ENCODE results near the gene NLRP9. TPM values are rescaled to one million over a fixed set of nuclear protein-coding genes. Genes with fewer than 3 reads are reported as not detected.

NLRP9 gene
- polyA plus RNA-seq, 4 donors = 0.01 TPM; not detected in 2

DNA sequence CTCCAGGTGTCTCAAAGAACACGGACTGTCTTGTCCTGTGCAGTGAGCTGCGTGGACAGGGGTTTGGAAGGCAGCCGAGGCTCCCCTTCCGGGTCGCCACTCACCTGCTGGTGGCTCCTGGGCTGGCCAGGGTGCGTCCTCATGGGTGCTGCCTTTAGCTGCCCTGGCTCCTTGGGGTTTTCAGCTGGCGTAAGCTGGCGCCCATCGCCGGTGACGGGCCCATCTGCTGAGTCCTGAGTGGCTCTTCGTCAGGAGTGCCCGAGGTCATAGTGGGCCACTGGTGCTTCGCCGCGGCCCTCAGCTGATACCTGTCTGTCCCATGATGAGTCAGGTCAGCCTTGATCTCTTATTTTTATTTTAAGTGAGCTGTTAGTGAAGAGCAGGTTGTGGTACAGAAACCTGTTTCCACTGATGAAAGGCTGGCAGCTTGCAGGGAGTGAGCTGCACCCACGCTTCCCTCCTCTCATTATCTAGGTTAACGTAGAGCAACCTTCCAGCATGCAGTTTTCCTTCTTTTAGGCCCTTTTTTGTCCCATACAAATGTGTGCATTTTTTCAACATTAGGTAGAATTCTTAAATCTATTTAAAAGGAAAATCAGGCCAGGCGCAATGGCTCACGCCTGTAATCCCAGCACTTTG lies 44.7 kb downstream of the NLRP9 start:
- Histone ChIP-seq H3K4me3 (ENCODE audit: low read depth in 1 of 3, low read length in 3 of 3) (no peak overlapping the region), H3K4me1 (ENCODE audit: control insufficient read depth in 3 of 3, insufficient read depth in 2 of 3, low read depth in 1 of 3, low read length in 2 of 3) (peaks cover 0 to 19% (median 0%) of the 10 kb centered on the region in 3 donors), H3K9me3 (ENCODE audit: control insufficient read depth in 2 of 2, insufficient read depth in 1 of 2, low read depth in 1 of 2, low read length in 1 of 2) (no peaks in the 10 kb centered on the region), H3K27me3 (ENCODE audit: control insufficient read depth in 3 of 3, insufficient read depth in 3 of 3, low read length in 3 of 3) (no peaks in the 10 kb centered on the region), H3K27ac (ENCODE audit: low read depth in 1 of 3, low read length in 2 of 3) (no peak overlapping the region), H3K36me3 (ENCODE audit: control insufficient read depth in 3 of 3, insufficient read depth in 2 of 3, low read depth in 1 of 3, low read length in 3 of 3) (peaks cover 34 to 96% (median 58%) of the 10 kb centered on the region in 3 donors)
- 93 to 96% (median 94%) methylated on average over 20 of the region's 20 CpGs for WGBS, 3 donors
- FAIRE-seq (no peak), DNase-seq (no peak)

DNA sequence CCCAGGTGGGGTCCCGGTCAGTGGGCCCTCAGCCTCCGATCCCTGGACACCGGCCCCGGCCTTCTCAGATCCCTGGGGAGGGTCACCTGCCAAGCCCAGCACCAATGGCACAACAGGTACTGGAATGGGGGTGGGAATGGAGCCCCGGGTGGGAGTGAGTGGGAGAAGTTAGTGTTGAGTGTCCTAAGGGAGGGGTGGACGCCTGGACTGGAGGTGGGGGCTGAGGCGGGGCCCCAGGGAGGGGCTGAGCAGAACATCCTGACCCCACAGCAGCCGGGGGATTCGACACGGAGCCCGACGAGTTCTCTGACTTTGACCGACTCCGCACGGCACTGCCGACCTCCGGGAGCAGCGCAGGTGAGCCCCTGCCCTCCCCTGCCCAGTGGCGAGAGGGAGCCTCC lies 45.5 kb downstream of the NLRP9 start:
- WGBS, 3 donors = 94 to 98% (median 97%) methylated on average over 17 to 19 of the region's 19 CpGs
- no peaks in the 10 kb centered on the region for H3K27me3 ChIP-seq (ENCODE audit: control insufficient read depth in 3 of 3, insufficient read depth in 3 of 3, low read length in 3 of 3)
- H3K4me1 ChIP-seq (ENCODE audit: control insufficient read depth in 3 of 3, insufficient read depth in 2 of 3, low read depth in 1 of 3, low read length in 2 of 3) = peaks cover 0 to 26% (median 0%) of the 10 kb centered on the region in 3 donors
- peaks cover 34 to 97% (median 51%) of the 10 kb centered on the region in 3 donors for H3K36me3 ChIP-seq (ENCODE audit: control insufficient read depth in 3 of 3, insufficient read depth in 2 of 3, low read depth in 1 of 3, low read length in 3 of 3)
- no peak for FAIRE-seq
- no peak overlapping the region for H3K27ac ChIP-seq (ENCODE audit: low read depth in 1 of 3, low read length in 2 of 3)
- H3K9me3 ChIP-seq (ENCODE audit: control insufficient read depth in 2 of 2, insufficient read depth in 1 of 2, low read depth in 1 of 2, low read length in 1 of 2) = no peaks in the 10 kb centered on the region
- no peak for DNase-seq
- no peak overlapping the region for H3K4me3 ChIP-seq (ENCODE audit: low read depth in 1 of 3, low read length in 3 of 3)

DNA sequence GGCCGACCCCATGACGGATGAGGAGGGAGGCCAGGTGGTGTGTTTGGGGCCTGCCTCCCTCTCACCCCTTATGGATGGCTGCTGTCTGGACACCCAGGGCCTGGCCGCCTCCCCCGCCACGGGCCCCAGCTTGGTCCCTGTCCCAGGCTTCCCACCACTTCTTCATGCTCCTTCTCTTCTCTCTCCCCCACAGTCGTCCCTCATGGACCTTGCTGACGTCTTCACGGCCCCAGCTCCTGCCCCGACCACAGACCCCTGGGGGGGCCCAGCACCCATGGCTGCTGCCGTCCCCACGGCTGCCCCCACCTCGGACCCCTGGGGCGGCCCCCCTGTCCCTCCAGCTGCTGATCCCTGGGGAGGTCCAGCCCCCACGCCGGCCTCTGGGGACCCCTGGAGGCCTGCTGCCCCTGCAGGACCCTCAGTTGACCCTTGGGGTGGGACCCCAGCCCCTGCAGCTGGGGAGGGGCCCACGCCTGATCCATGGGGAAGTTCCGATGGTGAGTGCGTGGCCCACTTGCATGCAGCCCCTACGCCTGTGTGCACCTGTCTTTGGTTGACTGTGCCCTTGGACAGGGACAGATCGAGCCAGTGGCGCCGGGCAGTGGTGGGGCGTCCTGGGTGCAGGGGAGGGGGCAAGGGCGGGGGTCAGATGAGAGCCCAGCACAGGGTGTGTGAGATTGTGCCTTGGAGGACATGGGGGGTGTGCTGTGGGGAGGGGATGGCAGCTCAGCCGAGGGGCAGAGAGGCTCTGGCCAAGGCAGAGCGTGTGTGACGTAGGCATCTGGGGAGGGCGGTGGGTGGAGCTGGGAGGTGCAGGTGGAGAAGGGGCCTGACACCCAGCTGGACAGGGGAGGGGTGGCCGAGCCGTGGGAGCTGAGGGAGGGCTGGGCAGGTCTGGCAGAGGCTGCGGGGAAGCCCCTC lies 46.4 kb downstream of the NLRP9 start:
- Histone ChIP-seq H3K36me3 (ENCODE audit: control insufficient read depth in 3 of 3, insufficient read depth in 2 of 3, low read depth in 1 of 3, low read length in 3 of 3) (peaks cover 34 to 98% (median 51%) of the 10 kb centered on the region in 3 donors), H3K4me1 (ENCODE audit: control insufficient read depth in 3 of 3, insufficient read depth in 2 of 3, low read depth in 1 of 3, low read length in 2 of 3) (peaks cover 0 to 34% (median 4%) of the 10 kb centered on the region in 3 donors), H3K4me3 (ENCODE audit: low read depth in 1 of 3, low read length in 3 of 3) (no peak overlapping the region), H3K27me3 (ENCODE audit: control insufficient read depth in 3 of 3, insufficient read depth in 3 of 3, low read length in 3 of 3) (no peaks in the 10 kb centered on the region), H3K27ac (ENCODE audit: low read depth in 1 of 3, low read length in 2 of 3) (no peak overlapping the region), H3K9me3 (ENCODE audit: control insufficient read depth in 2 of 2, insufficient read depth in 1 of 2, low read depth in 1 of 2, low read length in 1 of 2) (no peaks in the 10 kb centered on the region)
- WGBS, 3 donors = 92 to 94% (median 93%) methylated on average over 26 to 31 of the region's 31 CpGs
- no peak for DNase-seq
- FAIRE-seq = no peak

DNA sequence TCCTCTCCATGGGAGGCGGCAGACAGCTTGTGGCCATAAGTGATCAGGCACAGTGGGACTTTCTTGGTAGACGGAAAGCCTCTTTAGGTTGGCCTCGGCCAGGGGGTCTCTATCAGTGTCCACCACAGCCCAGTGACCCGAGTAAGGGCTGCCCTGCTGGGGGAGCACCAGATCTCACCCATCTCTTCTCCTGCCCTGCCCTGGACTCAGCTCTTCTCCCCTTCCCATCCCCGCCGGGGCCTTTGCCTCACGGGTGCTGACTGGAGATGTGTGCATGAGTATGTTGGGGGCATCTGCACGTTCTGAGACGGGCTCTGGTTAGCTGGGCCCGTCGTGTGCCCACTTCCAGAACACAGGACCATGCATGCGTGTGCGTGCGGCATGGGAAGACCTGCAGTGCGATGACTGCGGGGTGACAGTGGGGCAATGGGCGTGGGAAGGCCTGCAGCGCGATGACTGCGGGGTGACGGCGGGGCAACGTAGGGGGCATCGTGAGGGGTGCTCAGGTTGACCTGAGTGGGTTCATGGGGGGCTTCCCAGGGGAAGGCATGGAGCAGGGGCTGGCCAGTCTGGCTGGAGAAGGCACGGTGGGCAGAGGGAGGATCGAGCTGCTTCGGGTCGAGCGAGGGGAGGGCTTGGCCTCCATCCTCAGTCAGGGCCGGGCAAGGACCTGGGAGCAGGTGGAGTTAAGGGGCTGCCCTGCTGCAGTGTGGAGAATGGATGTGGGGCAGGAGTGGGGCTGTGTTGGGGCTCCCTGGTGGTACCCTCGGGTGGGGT lies 47.2 kb downstream of the NLRP9 start:
- no peak overlapping the region for H3K27ac ChIP-seq (ENCODE audit: low read depth in 1 of 3, low read length in 2 of 3)
- DNase-seq (no peak), FAIRE-seq (no peak)
- H3K4me3 ChIP-seq (ENCODE audit: low read depth in 1 of 3, low read length in 3 of 3) = no peak overlapping the region
- H3K36me3 ChIP-seq (ENCODE audit: control insufficient read depth in 3 of 3, insufficient read depth in 2 of 3, low read depth in 1 of 3, low read length in 3 of 3) = peaks cover 32 to 98% (median 48%) of the 10 kb centered on the region in 3 donors
- H3K4me1 ChIP-seq (ENCODE audit: control insufficient read depth in 3 of 3, insufficient read depth in 2 of 3, low read depth in 1 of 3, low read length in 2 of 3) = peaks cover 2 to 43% (median 4%) of the 10 kb centered on the region in 3 donors
- 90 to 95% (median 93%) methylated on average over 30 to 31 of the region's 31 CpGs for WGBS, 3 donors
- H3K9me3 ChIP-seq (ENCODE audit: control insufficient read depth in 2 of 2, insufficient read depth in 1 of 2, low read depth in 1 of 2, low read length in 1 of 2) = no peaks in the 10 kb centered on the region
- H3K27me3 ChIP-seq (ENCODE audit: control insufficient read depth in 3 of 3, insufficient read depth in 3 of 3, low read length in 3 of 3) = no peaks in the 10 kb centered on the region

DNA sequence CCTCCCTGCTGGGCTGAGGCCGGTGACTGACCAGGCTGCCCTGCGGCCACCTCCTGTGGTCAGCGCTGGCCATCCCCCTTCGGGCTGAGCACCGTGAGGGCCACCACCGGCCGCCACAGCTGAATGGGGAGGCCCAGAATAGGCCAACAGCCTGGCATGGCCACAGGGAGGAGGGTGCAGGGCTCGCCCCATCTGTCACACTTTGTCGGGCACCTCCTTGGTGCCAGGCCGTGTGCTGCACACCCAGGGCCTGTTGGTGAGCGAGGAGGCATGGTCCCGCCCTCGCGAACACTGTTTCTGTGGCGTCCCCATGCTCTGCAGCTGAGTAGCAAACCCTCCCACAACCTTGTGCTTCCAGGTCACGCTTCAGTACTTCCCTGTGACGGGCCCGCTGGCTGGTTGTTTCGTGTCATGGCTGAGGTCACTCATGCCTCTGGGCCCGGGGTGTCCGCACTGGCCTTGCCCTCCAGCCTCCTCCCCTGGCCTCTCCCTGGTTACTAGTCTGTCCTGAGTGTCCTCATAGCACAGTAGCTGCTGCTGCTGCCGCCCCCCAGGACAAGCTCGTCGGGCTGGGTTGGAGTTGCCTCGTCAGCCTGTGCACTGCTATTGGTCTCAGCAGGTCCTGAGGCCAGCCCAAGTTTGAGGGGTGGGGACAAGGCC lies 48.0 kb downstream of the NLRP9 start:
- no peak overlapping the region for H3K27ac ChIP-seq (ENCODE audit: low read depth in 1 of 3, low read length in 2 of 3)
- H3K27me3 ChIP-seq (ENCODE audit: control insufficient read depth in 3 of 3, insufficient read depth in 3 of 3, low read length in 3 of 3) = no peaks in the 10 kb centered on the region
- FAIRE-seq (no peak), DNase-seq (no peak)
- H3K4me3 ChIP-seq (ENCODE audit: low read depth in 1 of 3, low read length in 3 of 3) = no peak overlapping the region
- peaks cover 27 to 98% (median 49%) of the 10 kb centered on the region in 3 donors for H3K36me3 ChIP-seq (ENCODE audit: control insufficient read depth in 3 of 3, insufficient read depth in 2 of 3, low read depth in 1 of 3, low read length in 3 of 3)
- no peaks in the 10 kb centered on the region for H3K9me3 ChIP-seq (ENCODE audit: control insufficient read depth in 2 of 2, insufficient read depth in 1 of 2, low read depth in 1 of 2, low read length in 1 of 2)
- H3K4me1 ChIP-seq (ENCODE audit: control insufficient read depth in 3 of 3, insufficient read depth in 2 of 3, low read depth in 1 of 3, low read length in 2 of 3) = peaks cover 4 to 50% (median 7%) of the 10 kb centered on the region in 3 donors
- 93 to 94% (median 93%) methylated on average over 23 to 25 of the region's 25 CpGs for WGBS, 3 donors

DNA sequence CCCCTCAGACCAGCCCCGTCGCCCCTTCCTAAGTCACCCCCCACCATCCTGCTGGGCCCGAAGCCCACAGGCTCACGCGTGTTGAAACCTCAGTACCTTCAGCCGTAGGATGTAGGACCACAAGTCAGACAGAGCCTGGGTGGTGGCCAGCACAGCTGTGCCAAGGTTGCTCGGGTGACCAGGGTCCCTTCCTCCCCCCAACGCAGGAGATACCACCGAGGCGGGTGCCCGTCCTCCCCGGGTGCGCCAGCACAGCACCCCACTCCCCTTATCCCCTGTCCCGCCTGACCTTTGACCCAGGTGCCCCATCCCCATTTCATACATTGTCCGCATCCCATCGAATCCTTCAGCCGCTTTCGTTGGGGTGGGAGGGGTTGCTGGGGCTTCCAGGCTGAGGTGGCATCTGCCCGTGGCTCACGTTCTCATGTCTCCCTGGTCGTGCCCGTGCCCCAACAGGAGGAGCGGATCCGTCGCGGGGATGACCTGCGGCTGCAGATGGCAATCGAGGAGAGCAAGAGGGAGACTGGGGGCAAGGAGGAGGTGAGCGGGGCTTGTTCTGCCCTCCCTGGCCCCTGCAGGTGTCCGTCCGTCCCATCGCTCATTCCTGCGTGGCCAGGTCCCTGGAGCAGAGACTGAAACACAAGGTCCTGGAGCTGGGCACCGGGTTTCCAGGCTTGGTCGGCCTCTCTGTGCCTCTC lies 48.6 kb downstream of the NLRP9 start:
- DNase-seq (no peak), FAIRE-seq (no peak)
- Histone ChIP-seq H3K9me3 (ENCODE audit: control insufficient read depth in 2 of 2, insufficient read depth in 1 of 2, low read depth in 1 of 2, low read length in 1 of 2) (no peaks in the 10 kb centered on the region), H3K36me3 (ENCODE audit: control insufficient read depth in 3 of 3, insufficient read depth in 2 of 3, low read depth in 1 of 3, low read length in 3 of 3) (peaks cover 21 to 98% (median 46%) of the 10 kb centered on the region in 3 donors), H3K27me3 (ENCODE audit: control insufficient read depth in 3 of 3, insufficient read depth in 3 of 3, low read length in 3 of 3) (no peaks in the 10 kb centered on the region), H3K27ac (ENCODE audit: low read depth in 1 of 3, low read length in 2 of 3) (peak overlapping the region; percentile 2 to 89 (median 78)), H3K4me1 (ENCODE audit: control insufficient read depth in 3 of 3, insufficient read depth in 2 of 3, low read depth in 1 of 3, low read length in 2 of 3) (peaks cover 4 to 57% (median 12%) of the 10 kb centered on the region in 3 donors), H3K4me3 (ENCODE audit: low read depth in 1 of 3, low read length in 3 of 3) (peak overlapping the region in 1 of 3 donors; percentile 1)
- 78 to 88% (median 78%) methylated on average over 29 to 35 of the region's 35 CpGs for WGBS, 3 donors

DNA sequence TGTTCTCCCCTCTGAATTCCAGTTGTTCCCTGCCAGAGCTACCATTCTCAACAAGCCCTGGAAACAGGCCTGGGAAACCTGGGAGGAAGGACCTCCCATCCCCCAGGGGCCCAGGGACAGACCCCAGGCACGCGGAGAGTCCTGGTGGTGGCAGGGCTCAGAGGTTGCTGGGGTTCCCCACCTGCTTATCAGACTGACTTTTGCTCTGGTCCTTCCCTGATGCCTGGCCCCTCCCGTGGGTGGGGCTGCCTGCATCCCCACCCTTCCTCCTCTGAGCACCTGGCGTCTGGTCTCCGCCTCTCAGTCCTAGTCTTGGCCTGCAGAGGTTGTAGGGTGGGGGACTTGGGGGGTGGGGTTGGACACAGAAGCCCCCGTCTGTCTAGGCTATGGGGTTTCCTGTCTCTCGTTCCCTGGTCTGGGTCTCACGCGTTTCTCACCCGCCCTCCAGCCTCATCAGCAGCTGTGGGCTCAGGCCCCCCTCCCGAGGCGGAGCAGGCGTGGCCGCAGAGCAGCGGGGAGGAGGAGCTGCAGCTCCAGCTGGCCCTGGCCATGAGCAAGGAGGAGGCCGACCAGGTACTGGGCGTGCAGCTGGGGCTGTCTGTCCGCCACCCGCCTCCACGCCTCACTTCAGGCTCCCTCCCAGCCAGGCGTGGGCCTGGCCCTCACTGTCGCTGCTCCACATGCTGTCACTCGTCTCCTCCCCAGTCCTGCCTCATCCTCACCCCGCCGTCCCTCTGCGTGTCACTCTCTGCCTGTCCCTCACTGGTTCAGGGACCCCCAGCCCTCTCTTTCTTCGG lies 49.6 kb downstream of the NLRP9 start:
- FAIRE-seq = no peak
- WGBS, 3 donors = 18 to 47% (median 40%) methylated on average over 22 to 27 of the region's 27 CpGs
- H3K36me3 ChIP-seq (ENCODE audit: control insufficient read depth in 3 of 3, insufficient read depth in 2 of 3, low read depth in 1 of 3, low read length in 3 of 3) = peaks cover 18 to 92% (median 42%) of the 10 kb centered on the region in 3 donors
- peaks cover 4 to 65% (median 12%) of the 10 kb centered on the region in 3 donors for H3K4me1 ChIP-seq (ENCODE audit: control insufficient read depth in 3 of 3, insufficient read depth in 2 of 3, low read depth in 1 of 3, low read length in 2 of 3)
- H3K27ac ChIP-seq (ENCODE audit: low read depth in 1 of 3, low read length in 2 of 3) = peak overlapping the region; percentile 88 to 92 (median 89)
- H3K27me3 ChIP-seq (ENCODE audit: control insufficient read depth in 3 of 3, insufficient read depth in 3 of 3, low read length in 3 of 3) = no peaks in the 10 kb centered on the region
- H3K4me3 ChIP-seq (ENCODE audit: low read depth in 1 of 3, low read length in 3 of 3) = peak overlapping the region in 1 of 3 donors; percentile 3
- no peaks in the 10 kb centered on the region for H3K9me3 ChIP-seq (ENCODE audit: control insufficient read depth in 2 of 2, insufficient read depth in 1 of 2, low read depth in 1 of 2, low read length in 1 of 2)
- peak; percentile 97 to 98 for DNase-seq

All from small intestine (tissue), 7 donors.